Measurements from ENCODE around the gene SASS6. TPM values are rescaled to one million over a fixed set of nuclear protein-coding genes. Genes with fewer than 3 reads are reported as not detected.

SASS6 gene
- total and polyA plus RNA-seq, 9 of the 15 experiments (the other 6 are each of a cell fraction or from before 2014, with no cell fraction given): 11.6 to 34.1 (median 18.0) TPM

DNA sequence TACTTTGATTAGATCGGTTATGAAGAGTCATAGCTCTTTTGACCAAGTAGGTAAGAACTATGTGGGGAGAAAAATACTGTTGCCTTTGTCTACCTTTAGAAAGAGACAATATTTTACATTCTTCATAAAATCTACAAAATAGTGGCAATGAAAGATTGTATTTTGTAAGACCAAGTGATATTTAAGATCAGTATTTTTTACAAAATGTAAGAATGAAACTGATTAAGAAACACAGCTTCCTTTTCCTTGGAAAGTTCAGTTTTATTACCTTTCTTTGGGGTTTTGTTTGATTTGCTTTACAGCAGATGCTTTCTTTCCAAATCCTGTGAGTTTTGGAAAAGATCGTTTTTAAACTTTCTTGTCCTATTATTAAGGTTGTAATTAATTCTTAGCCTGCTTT lies 93.1 kb downstream of the SASS6 start (continued):
- TF ChIP-seq, protein P1, sequence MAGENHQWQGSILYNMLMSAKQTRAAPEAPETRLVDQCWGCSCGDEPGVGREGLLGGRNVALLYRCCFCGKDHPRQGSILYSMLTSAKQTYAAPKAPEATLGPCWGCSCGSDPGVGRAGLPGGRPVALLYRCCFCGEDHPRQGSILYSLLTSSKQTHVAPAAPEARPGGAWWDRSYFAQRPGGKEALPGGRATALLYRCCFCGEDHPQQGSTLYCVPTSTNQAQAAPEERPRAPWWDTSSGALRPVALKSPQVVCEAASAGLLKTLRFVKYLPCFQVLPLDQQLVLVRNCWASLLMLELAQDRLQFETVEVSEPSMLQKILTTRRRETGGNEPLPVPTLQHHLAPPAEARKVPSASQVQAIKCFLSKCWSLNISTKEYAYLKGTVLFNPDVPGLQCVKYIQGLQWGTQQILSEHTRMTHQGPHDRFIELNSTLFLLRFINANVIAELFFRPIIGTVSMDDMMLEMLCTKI (IDR thresholded peaks at IDR 0.05; ENCODE audit: partially characterized antibody): no peak
- TF ChIP-seq TAF1 (IDR thresholded peaks at IDR 0.05; ENCODE audit: control insufficient read depth, extremely low read depth, insufficient read depth, low read length, severe bottlenecking): no peak
- no peak for TF ChIP-seq ZC3H4 (CRISPR knock-in tag; IDR thresholded peaks at IDR 0.05; ENCODE audit: borderline replicate concordance)
- no peak for TF ChIP-seq MIER1 (IDR thresholded peaks at IDR 0.05; ENCODE audit: low read depth)
- no peak for TF ChIP-seq ZNF347 (CRISPR knock-in tag; IDR thresholded peaks at IDR 0.05; ENCODE audit: low read depth)
- no peak for TF ChIP-seq PPARD (CRISPR knock-in tag; IDR thresholded peaks at IDR 0.05)
- TF ChIP-seq, protein P2, sequence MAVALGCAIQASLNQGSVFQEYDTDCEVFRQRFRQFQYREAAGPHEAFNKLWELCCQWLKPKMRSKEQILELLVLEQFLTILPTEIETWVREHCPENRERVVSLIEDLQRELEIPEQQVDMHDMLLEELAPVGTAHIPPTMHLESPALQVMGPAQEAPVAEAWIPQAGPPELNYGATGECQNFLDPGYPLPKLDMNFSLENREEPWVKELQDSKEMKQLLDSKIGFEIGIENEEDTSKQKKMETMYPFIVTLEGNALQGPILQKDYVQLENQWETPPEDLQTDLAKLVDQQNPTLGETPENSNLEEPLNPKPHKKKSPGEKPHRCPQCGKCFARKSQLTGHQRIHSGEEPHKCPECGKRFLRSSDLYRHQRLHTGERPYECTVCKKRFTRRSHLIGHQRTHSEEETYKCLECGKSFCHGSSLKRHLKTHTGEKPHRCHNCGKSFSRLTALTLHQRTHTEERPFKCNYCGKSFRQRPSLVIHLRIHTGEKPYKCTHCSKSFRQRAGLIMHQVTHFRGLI (CRISPR knock-in tag; IDR thresholded peaks at IDR 0.05): no peak

Data from K562 (cell line).